Breast epithelium (tissue), 4 donors: ENCODE results near the gene GRIK4. TPM values are rescaled to one million over a fixed set of nuclear protein-coding genes. Genes with fewer than 3 reads are reported as not detected.
"Not testable (repeated sequence)": the region's sequence is repeated elsewhere in the genome, so short reads cannot be mapped to it uniquely, and the experiment has no call there.

Source experiments
- DNase-seq, 2 donors: peaks; one replicate each; pipeline ENCODE4 v3.0.0-alpha.2; 2019; ENCODE audit warnings: low spot score in 2 of 2
- H3K27ac ChIP-seq, 2 donors: fragments of 200-600 bp; sonication (generic) in 1 of 2; one replicate each; pipeline ENCODE4 v1.5.1; 2016 to 2019; ENCODE audit warnings: mild to moderate bottlenecking in 1 of 2
- H3K27me3 ChIP-seq, 2 donors: fragments of 200-600 bp; sonication (generic) in 1 of 2; one replicate each; pipeline versions ENCODE4 v1.5.1 to v1.6.0; 2017 to 2019; ENCODE audit warnings: control low read depth in 1 of 2, mild to moderate bottlenecking in 1 of 2
- H3K36me3 ChIP-seq: fragments of 200-600 bp; one replicate; pipeline ENCODE4 v1.5.1; 2019
- H3K4me1 ChIP-seq, 2 donors: fragments of 200-600 bp; sonication (generic); one replicate each; pipeline ENCODE4 v1.5.1; 2016 to 2019; ENCODE audit warnings: control low read depth in 1 of 2
- H3K4me3 ChIP-seq, 3 donors: fragments of 200-600 bp; sonication (generic); 1 replicate in 2 of 3; 2 replicates in 1 of 3; pipeline ENCODE4 v1.5.1; 2016 to 2019; ENCODE audit warnings: mild to moderate bottlenecking in 3 of 3, moderate library complexity in 2 of 3
- H3K9me3 ChIP-seq, 2 donors: fragments of 200-600 bp; sonication (generic) in 1 of 2; one replicate each; pipeline ENCODE4 v1.5.1; 2016 to 2019; ENCODE audit warnings: control low read depth in 1 of 2
- CTCF ChIP-seq, 3 donors: fragments of 450-650 bp; IDR thresholded peaks; one replicate each; pipeline ENCODE4 v1.5.1; 2016 to 2017; ENCODE audit warnings: antibody characterized with exemption in 3 of 3, mild to moderate bottlenecking in 3 of 3, moderate library complexity in 3 of 3
- POLR2A ChIP-seq: fragments of 450-650 bp; IDR thresholded peaks from one replicate; pipeline ENCODE4 v1.6.1; 2016; ENCODE audit warnings: antibody characterized with exemption, mild to moderate bottlenecking, moderate library complexity
- POLR2AphosphoS5 ChIP-seq, 3 donors: sonication (generic); formaldehyde crosslinking; IDR thresholded peaks; one replicate each; pipeline ENCODE4 v1.6.1; 2017; ENCODE audit warnings: antibody characterized with exemption in 3 of 3
- intact Hi-C: fragments of 100-400 bp; cut with DNase I; formaldehyde crosslinking; loops from one replicate; pipeline ENCODE4 v1.15.1; 2023; ENCODE audit warnings: low total_unique reads
- total RNA-seq, 3 donors: library from RNA; depleted of rRNA; stranded (reverse); fragments of >200 nt; gene quantifications; one replicate each; pipeline ENCODE4 v1.1.0, GENCODE V29; 2016

Gene GRIK4
- total RNA-seq, 3 donors from 2014 or later: 0.29 to 0.66 TPM; not detected in 1

- Histone ChIP-seq H3K9me3 (peaks cover 0 to 3% of the 10 kb centered on the region in 2 donors), H3K27ac (no peak overlapping the region), H3K36me3 (no peaks in the 10 kb centered on the region), H3K27me3 (no peaks in the 10 kb centered on the region), H3K4me1 (peaks cover 0 to 5% of the 10 kb centered on the region in 2 donors), H3K4me3 (no peak overlapping the region)
- DNase-seq: no peak
- intact Hi-C loops: no loop called here
- TF ChIP-seq POLR2A (no peak), POLR2AphosphoS5 (IDR thresholded peaks at IDR 0.05) (no peak), CTCF (IDR thresholded peaks at IDR 0.05) (no peak)
Measured at GRCh38 chr11:120612513-120613263, 101.1 kb downstream of the GRIK4 start.

GRCh38 chr11:120613264-120614226 is 102.0 kb downstream of the GRIK4 start:
- H3K27me3 ChIP-seq: no peaks in the 10 kb centered on the region
- H3K4me3 ChIP-seq: no peak overlapping the region
- TF ChIP-seq POLR2A (no peak), POLR2AphosphoS5 (IDR thresholded peaks at IDR 0.05) (no peak)
- intact Hi-C loops: no loop called here
- no peaks in the 10 kb centered on the region for H3K36me3 ChIP-seq
- no peak for DNase-seq
- peaks cover 0 to 2% of the 10 kb centered on the region in 2 donors for H3K4me1 ChIP-seq
- no peak overlapping the region for H3K27ac ChIP-seq
- H3K9me3 ChIP-seq: peaks cover 3 to 11% of the 10 kb centered on the region in 2 donors

- Histone ChIP-seq H3K9me3 (peaks cover 5 to 19% of the 10 kb centered on the region in 2 donors), H3K4me3 (no peak overlapping the region), H3K36me3 (no peaks in the 10 kb centered on the region), H3K27me3 (no peaks in the 10 kb centered on the region), H3K4me1 (no peaks in the 10 kb centered on the region), H3K27ac (no peak overlapping the region)
- no peak for DNase-seq
- intact Hi-C loops: no loop called here
- no peak for TF ChIP-seq POLR2A
- TF ChIP-seq CTCF (IDR thresholded peaks at IDR 0.05): no peak
- no peak for TF ChIP-seq POLR2AphosphoS5 (IDR thresholded peaks at IDR 0.05)
Measured at GRCh38 chr11:120615391-120615790, 103.8 kb downstream of the GRIK4 start.

GRCh38 chr11:120618399-120618798 is 106.9 kb downstream of the GRIK4 start:
- TF ChIP-seq POLR2AphosphoS5 (IDR thresholded peaks at IDR 0.05): no peak
- Histone ChIP-seq H3K36me3 (no peaks in the 10 kb centered on the region), H3K27me3 (no peaks in the 10 kb centered on the region), H3K4me3 (no peak overlapping the region), H3K27ac (no peak overlapping the region), H3K9me3 (peaks cover 5 to 19% of the 10 kb centered on the region in 2 donors), H3K4me1 (no peaks in the 10 kb centered on the region)
- no peak for DNase-seq
- intact Hi-C loops: no loop called here

GRCh38 chr11:120622189-120622875 is 110.8 kb downstream of the GRIK4 start:
- Histone ChIP-seq H3K4me3 (no peak overlapping the region), H3K27me3 (no peaks in the 10 kb centered on the region), H3K9me3 (peaks cover 5 to 19% of the 10 kb centered on the region in 2 donors), H3K4me1 (no peaks in the 10 kb centered on the region), H3K27ac (no peak overlapping the region), H3K36me3 (no peaks in the 10 kb centered on the region)
- DNase-seq: no peak
- intact Hi-C loops: no loop called here
- TF ChIP-seq POLR2A (no peak), CTCF (IDR thresholded peaks at IDR 0.05) (no peak), POLR2AphosphoS5 (IDR thresholded peaks at IDR 0.05) (no peak)

GRCh38 chr11:120624992-120625391 is 113.4 kb downstream of the GRIK4 start:
- H3K4me1 ChIP-seq, DNase-seq, H3K9me3 ChIP-seq, H3K36me3 ChIP-seq, H3K4me3 ChIP-seq, intact Hi-C loops, H3K27me3 ChIP-seq, H3K27ac ChIP-seq: not testable (repeated sequence)
